ENCODE measurements around the gene KNCN. TPM values are rescaled to one million over a fixed set of nuclear protein-coding genes. Genes with fewer than 3 reads are reported as not detected.

Gene KNCN
- polyA plus RNA-seq, 1 experiment = not detected

DNA sequence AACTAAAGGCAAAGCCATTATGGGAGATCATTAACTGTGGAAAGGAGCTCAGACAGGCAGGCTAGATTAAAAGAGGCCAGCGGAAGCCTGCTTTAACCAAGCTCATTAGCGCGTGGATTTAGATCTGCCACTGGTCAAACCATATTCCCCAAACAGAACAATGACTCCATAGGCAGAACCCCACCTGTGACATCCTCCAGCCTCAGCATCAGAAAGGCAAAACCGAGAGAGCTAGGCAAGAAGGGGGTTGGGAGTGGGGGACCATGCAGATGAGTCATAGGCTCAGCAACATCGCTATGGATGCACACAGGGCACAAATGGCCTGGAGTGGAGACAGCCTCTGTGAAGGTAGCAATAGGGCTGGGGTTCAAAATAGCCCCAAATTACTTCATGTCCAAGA, 32.0 kb upstream of the KNCN start:
- peaks cover 14% of the 10 kb centered on the region for H3K36me3 ChIP-seq (ENCODE audit: control insufficient read depth, insufficient read depth, low read length)
- no peaks in the 10 kb centered on the region for H3K27me3 ChIP-seq (ENCODE audit: control insufficient read depth, insufficient read depth, low read length)
- CTCF ChIA-PET = interaction anchor here (1.0 to 1.2 kb wide), 2 partner anchors 32 to 66 kb away, joined by 3 read pairs; partner anchors contain the start of gene KNCN
- H3K4me3 ChIP-seq (ENCODE audit: low read depth, low read length) = no peak overlapping the region
- no peak for DNase-seq (ENCODE audit: low read depth)
- TF ChIP-seq, protein P1, sequence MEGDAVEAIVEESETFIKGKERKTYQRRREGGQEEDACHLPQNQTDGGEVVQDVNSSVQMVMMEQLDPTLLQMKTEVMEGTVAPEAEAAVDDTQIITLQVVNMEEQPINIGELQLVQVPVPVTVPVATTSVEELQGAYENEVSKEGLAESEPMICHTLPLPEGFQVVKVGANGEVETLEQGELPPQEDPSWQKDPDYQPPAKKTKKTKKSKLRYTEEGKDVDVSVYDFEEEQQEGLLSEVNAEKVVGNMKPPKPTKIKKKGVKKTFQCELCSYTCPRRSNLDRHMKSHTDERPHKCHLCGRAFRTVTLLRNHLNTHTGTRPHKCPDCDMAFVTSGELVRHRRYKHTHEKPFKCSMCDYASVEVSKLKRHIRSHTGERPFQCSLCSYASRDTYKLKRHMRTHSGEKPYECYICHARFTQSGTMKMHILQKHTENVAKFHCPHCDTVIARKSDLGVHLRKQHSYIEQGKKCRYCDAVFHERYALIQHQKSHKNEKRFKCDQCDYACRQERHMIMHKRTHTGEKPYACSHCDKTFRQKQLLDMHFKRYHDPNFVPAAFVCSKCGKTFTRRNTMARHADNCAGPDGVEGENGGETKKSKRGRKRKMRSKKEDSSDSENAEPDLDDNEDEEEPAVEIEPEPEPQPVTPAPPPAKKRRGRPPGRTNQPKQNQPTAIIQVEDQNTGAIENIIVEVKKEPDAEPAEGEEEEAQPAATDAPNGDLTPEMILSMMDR (IDR thresholded peaks at IDR 0.05; ENCODE audit: insufficient read depth, low read depth, low read length) = no peak
- POLR2A ChIA-PET = no interaction called here

DNA sequence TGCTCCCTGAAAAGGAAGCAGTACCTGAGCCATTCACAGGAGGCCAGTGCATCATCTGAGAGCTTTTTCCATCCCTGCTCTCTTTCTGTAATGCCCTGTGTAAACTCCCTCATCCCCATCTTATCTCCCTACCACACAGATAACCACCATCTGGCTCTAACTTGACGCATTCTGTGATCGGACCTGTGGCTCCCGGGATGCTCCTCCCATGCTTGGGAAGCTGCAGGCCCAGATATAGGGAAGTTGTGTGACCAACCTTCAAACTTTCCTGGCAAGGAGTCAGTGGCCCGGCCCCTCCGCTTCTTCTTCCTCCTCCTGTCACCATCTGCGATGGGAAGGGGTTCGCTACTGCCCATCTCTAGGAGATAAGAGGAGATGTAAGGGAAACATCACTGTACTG, 31.5 kb upstream of the KNCN start:
- Histone ChIP-seq H3K4me3 (ENCODE audit: low read depth, low read length) (no peak overlapping the region), H3K36me3 (ENCODE audit: control insufficient read depth, insufficient read depth, low read length) (peaks cover 14% of the 10 kb centered on the region), H3K27me3 (ENCODE audit: control insufficient read depth, insufficient read depth, low read length) (no peaks in the 10 kb centered on the region)
- DNase-seq (ENCODE audit: low read depth) = no peak
- POLR2A ChIA-PET = no interaction called here
- CTCF ChIA-PET = interaction anchor here (0.6 to 1.2 kb wide), 3 partner anchors 21 to 67 kb away, joined by 3 read pairs; partner anchors contain the start of genes KNCN and MKNK1
- TF ChIP-seq, protein P1 (IDR thresholded peaks at IDR 0.05; ENCODE audit: insufficient read depth, low read depth, low read length) = no peak

DNA sequence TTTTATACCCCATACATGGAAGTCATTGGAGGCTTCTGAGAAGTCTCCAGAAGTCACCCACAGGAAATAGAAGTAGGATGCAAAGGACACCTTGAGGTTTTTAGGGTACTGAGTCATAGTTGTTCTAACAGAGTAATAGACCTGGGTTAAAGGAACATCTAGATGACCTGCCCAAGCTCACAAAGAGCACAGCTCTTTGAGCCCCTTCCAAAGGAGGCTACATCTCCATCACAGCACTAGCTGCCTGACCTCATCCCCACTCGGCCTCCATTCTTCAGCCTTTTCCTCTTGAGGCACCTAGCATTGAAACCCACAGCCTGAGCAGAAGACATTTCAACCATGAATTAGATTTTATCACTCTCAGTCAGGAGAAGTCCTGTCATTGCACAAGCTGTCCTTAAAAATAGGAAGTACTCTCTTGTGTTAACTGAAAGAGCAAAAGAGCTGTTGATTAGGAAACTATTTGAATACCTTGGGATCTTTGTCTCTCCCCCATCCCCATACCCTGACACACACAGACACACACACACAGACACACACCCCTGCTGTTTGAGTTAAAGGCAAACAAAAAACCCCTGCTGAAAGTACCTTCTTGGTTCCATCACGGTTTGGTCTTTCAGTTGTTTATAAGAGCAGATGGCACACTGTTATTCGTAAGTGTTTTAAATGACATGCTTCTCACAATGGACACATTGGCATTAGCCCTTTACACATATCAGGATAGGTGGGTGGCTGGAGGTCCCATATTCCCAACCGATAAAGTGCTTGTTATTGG, 30.4 kb upstream of the KNCN start:
- Histone ChIP-seq H3K4me3 (ENCODE audit: low read depth, low read length) (no peak overlapping the region), H3K27me3 (ENCODE audit: control insufficient read depth, insufficient read depth, low read length) (no peaks in the 10 kb centered on the region), H3K36me3 (ENCODE audit: control insufficient read depth, insufficient read depth, low read length) (peaks cover 14% of the 10 kb centered on the region)
- TF ChIP-seq, protein P1 (IDR thresholded peaks at IDR 0.05; ENCODE audit: insufficient read depth, low read depth, low read length) = no peak
- CTCF ChIA-PET = no interaction called here
- POLR2A ChIA-PET = no interaction called here
- no peak for DNase-seq (ENCODE audit: low read depth)

DNA sequence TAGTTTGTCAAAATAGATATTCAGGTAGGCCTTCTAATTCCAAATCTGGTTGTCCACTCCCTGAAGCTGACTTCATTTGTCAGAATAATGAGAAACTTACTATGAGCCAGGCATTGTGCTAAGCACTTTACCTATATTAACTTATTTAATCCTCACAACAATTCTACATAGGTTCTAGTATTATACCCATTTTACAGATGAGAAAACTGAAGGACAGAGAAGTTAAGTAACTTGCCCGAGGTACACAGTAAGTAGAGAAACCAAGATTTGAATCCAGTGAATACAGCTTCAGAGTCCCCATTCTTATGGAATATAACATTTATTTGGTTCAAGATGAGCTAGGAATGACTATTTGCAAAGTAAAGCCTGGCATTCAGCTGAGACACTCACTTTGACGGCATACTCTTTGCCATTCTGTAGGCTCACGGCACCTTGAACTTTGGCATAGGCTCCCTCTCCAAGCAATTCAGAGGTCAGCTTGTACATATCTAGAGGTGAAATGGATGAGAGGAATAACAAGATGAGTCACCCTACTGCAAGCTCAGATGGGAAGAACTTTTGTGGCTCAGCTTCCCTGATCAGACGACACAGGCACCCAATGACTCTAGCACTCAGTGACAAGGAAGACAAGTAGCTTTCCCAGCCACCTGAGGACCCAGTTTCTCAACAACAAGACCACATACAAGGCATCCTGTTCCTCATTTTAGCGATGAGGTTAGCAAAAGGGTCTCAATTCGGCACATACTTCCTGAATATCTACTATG, 28.9 kb upstream of the KNCN start:
- TF ChIP-seq, protein P1 (IDR thresholded peaks at IDR 0.05; ENCODE audit: insufficient read depth, low read depth, low read length) = no peak
- Histone ChIP-seq H3K36me3 (ENCODE audit: control insufficient read depth, insufficient read depth, low read length) (peaks cover 14% of the 10 kb centered on the region), H3K27me3 (ENCODE audit: control insufficient read depth, insufficient read depth, low read length) (no peaks in the 10 kb centered on the region), H3K4me3 (ENCODE audit: low read depth, low read length) (no peak overlapping the region)
- CTCF ChIA-PET = interaction anchor here (0.7 to 1.5 kb wide), 5 partner anchors 8 to 138 kb away, joined by 3 to 6 read pairs (median 3); no protein-coding TSS in a partner anchor
- DNase-seq (ENCODE audit: low read depth) = no peak
- POLR2A ChIA-PET = no interaction called here

DNA sequence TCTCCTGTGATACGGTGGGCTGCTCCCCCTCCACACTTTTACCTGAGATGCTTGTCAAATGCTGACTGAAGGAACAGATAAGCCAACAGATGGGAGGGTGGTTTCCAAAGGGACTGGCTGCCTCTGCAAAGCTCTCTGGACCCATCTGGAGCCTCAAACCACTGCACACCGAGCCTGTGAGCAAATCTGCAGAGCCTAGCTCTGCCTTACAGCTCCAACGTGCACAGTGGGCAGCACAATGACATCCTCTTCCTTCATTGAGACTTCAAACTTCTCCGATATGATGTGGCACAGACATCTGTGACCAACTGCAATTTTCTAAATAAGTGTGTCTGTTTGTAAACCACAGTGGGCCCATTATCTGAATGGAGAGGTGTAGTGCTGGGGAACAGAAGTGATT, 26.2 kb upstream of the KNCN start:
- Histone ChIP-seq H3K27me3 (ENCODE audit: control insufficient read depth, insufficient read depth, low read length) (no peaks in the 10 kb centered on the region), H3K4me3 (ENCODE audit: low read depth, low read length) (no peak overlapping the region), H3K36me3 (ENCODE audit: control insufficient read depth, insufficient read depth, low read length) (peaks cover 10% of the 10 kb centered on the region)
- TF ChIP-seq, protein P1 (IDR thresholded peaks at IDR 0.05; ENCODE audit: insufficient read depth, low read depth, low read length) = no peak
- ChIA-PET POLR2A (no interaction called here), CTCF (interaction anchor here (1.3 kb wide), 1 partner anchor 29 kb away, joined by 3 read pairs; no protein-coding TSS in a partner anchor)
- no peak for DNase-seq (ENCODE audit: low read depth)

Measured in BJ (cell line).